NOMO-1 treated with DMSO at 0.1 percent for 48 hours (cell line): ENCODE results near the gene PDCD11.
A peak's percentile ranks its signal among the peaks of the same experiment; 100 is the strongest.
"Not testable (repeated sequence)": the region's sequence is repeated elsewhere in the genome, so short reads cannot be mapped to it uniquely, and the experiment has no call there.

Experiments
- DNase-seq: peaks from one replicate; lab custom pipeline; 2025; ENCODE audit not compliant: unreplicated experiment; lab: John Stamatoyannopoulos, UW

PDCD11 gene

GRCh38 chr10:103474077-103474476, 77.7 kb downstream of the PDCD11 start:
- DNase-seq: no peak

GRCh38 chr10:103475437-103475836, 79.0 kb downstream of the PDCD11 start:
- no peak for DNase-seq

GRCh38 chr10:103476046-103476768, 79.8 kb downstream of the PDCD11 start:
- peak; percentile 47 for DNase-seq

GRCh38 chr10:103478671-103479070, 82.2 kb downstream of the PDCD11 start:
- no peak for DNase-seq

- DNase-seq: no peak
Measured at GRCh38 chr10:103479135-103479534, 82.7 kb downstream of the PDCD11 start, which contains the start of gene CALHM3. CALHM3 (minus strand) TSS chr10:103479240; CDS start chr10:103479032, 208 bp downstream.

GRCh38 chr10:103480521-103480920, 84.1 kb downstream of the PDCD11 start:
- DNase-seq: no peak

- peak; percentile 75 for DNase-seq
Measured at GRCh38 chr10:103481974-103482531, 85.6 kb downstream of the PDCD11 start.

GRCh38 chr10:103486635-103487409, 90.4 kb downstream of the PDCD11 start:
- not testable (repeated sequence) for DNase-seq

- DNase-seq: no peak
Measured at GRCh38 chr10:103487410-103487708, 90.9 kb downstream of the PDCD11 start.

GRCh38 chr10:103490986-103491314, 94.5 kb downstream of the PDCD11 start:
- DNase-seq: no peak

- DNase-seq: no peak
Measured at GRCh38 chr10:103491729-103492364, 95.4 kb downstream of the PDCD11 start.

- DNase-seq: no peak
Measured at GRCh38 chr10:103492655-103493261, 96.3 kb downstream of the PDCD11 start.

- peak; percentile 0 for DNase-seq
Measured at GRCh38 chr10:103493362-103493915, 97.0 kb downstream of the PDCD11 start, which contains the start of gene NEURL1. NEURL1 (plus strand) TSS chr10:103493705; CDS start chr10:103494388, 683 bp downstream.

- DNase-seq: no peak
Measured at GRCh38 chr10:103493916-103494877, 97.8 kb downstream of the PDCD11 start.

- no peak for DNase-seq
Measured at GRCh38 chr10:103495321-103495720, 98.9 kb downstream of the PDCD11 start.
